Activated B cell treated with CpG ODN at 0.5 μM for 24 hours (primary cell): ENCODE measurements around the gene RTN3. TPM values are rescaled to one million over a fixed set of nuclear protein-coding genes. Genes with fewer than 3 reads are reported as not detected.

Source experiments
- ATAC-seq: fragments of 200-7000 bp; cut with Tn5 transposase; one replicate; pipeline ENCODE4 v1.10.0; 2021; ENCODE audit warnings: low read depth, mild to moderate bottlenecking, moderate library complexity
- CTCF ChIA-PET: fragments of 350-600 bp; sonication (Branson Sonifier 250); formaldehyde crosslinking; loops from one replicate; lab custom pipeline; 2021; ENCODE audit warnings: antibody characterized with exemption; lab: Charles Lee
- POLR2A ChIA-PET: fragments of 350-600 bp; sonication (Branson Sonifier 250); formaldehyde crosslinking; loops from one replicate; lab custom pipeline; 2021; ENCODE audit warnings: antibody characterized with exemption; lab: Charles Lee
- DNase-seq: peaks from one replicate; pipeline ENCODE4 v3.0.0; 2022
- H3K27ac Mint-ChIP-seq: one replicate; pipeline ENCODE4 v1.8.0; 2020; ENCODE audit warnings: mixed read lengths
- H3K27me3 Mint-ChIP-seq: one replicate; pipeline ENCODE4 v1.8.0; 2021; ENCODE audit warnings: mixed read lengths
- H3K36me3 Mint-ChIP-seq: one replicate; pipeline ENCODE4 v1.8.0; 2021; ENCODE audit warnings: low read depth, mixed read lengths
- H3K4me1 Mint-ChIP-seq: one replicate; pipeline ENCODE4 v1.8.0; 2021; ENCODE audit warnings: mixed read lengths
- H3K4me3 Mint-ChIP-seq: one replicate; pipeline ENCODE4 v1.8.0; 2020; ENCODE audit warnings: mild to moderate bottlenecking, mixed read lengths
- H3K9me3 Mint-ChIP-seq: one replicate; pipeline ENCODE4 v1.8.0; 2020; ENCODE audit warnings: mixed read lengths
- CTCF ChIP-seq: fragments of 200-600 bp; IDR thresholded peaks from one replicate; pipeline ENCODE4 v1.8.0; 2022; ENCODE audit warnings: antibody characterized with exemption, mild to moderate bottlenecking
- intact Hi-C: fragments of 100-400 bp; cut with micrococcal nuclease; formaldehyde crosslinking; loops from one replicate; pipeline ENCODE4 v1.15.1; 2024
- total RNA-seq: library from RNA; stranded (reverse); gene quantifications from 2 replicates; pipeline ENCODE4 v1.2.3, GENCODE V29; 2022

Gene RTN3
- total RNA-seq, 1 donor from 2014 or later = 18.5 TPM

- H3K27ac Mint-ChIP-seq = no peak overlapping the region
- H3K4me1 Mint-ChIP-seq = no peaks in the 10 kb centered on the region
- no peak overlapping the region for H3K4me3 Mint-ChIP-seq
- ChIA-PET CTCF (no interaction called here), POLR2A (no interaction called here)
- no peak for ATAC-seq
- H3K27me3 Mint-ChIP-seq = no peaks in the 10 kb centered on the region
- no peaks in the 10 kb centered on the region for H3K9me3 Mint-ChIP-seq
- no peak for DNase-seq
- intact Hi-C loops = no loop called here
- TF ChIP-seq CTCF = no peak
- H3K36me3 Mint-ChIP-seq = peaks cover 71% of the 10 kb centered on the region
These were observed 38.1 kb upstream of the RTN3 start for GRCh38 chr11:63643205-63643604.

GRCh38 chr11:63652671-63653070 is 28.6 kb upstream of the RTN3 start:
- no peak for ATAC-seq
- H3K27ac Mint-ChIP-seq = no peak overlapping the region
- no peak for TF ChIP-seq CTCF
- H3K4me1 Mint-ChIP-seq = no peaks in the 10 kb centered on the region
- no peak for DNase-seq
- H3K9me3 Mint-ChIP-seq = no peaks in the 10 kb centered on the region
- no peaks in the 10 kb centered on the region for H3K27me3 Mint-ChIP-seq
- CTCF ChIA-PET = no interaction called here
- H3K4me3 Mint-ChIP-seq = no peak overlapping the region
- intact Hi-C loops = no loop called here
- POLR2A ChIA-PET = no interaction called here
- peaks cover 51% of the 10 kb centered on the region for H3K36me3 Mint-ChIP-seq

GRCh38 chr11:63660972-63661371 is 20.3 kb upstream of the RTN3 start:
- DNase-seq = no peak
- H3K27me3 Mint-ChIP-seq = no peaks in the 10 kb centered on the region
- H3K4me1 Mint-ChIP-seq = peaks cover 23% of the 10 kb centered on the region
- H3K4me3 Mint-ChIP-seq = no peak overlapping the region
- ATAC-seq = no peak
- TF ChIP-seq CTCF = no peak
- H3K9me3 Mint-ChIP-seq = no peaks in the 10 kb centered on the region
- CTCF ChIA-PET = interaction anchor here (1.0 kb wide), 1 partner anchor 22 kb away, joined by 3 read pairs; no protein-coding TSS in a partner anchor
- POLR2A ChIA-PET = no interaction called here
- H3K27ac Mint-ChIP-seq = no peak overlapping the region
- peaks cover 20% of the 10 kb centered on the region for H3K36me3 Mint-ChIP-seq
- intact Hi-C loops = no loop called here

- ChIA-PET CTCF (no interaction called here), POLR2A (no interaction called here)
- ATAC-seq (no peak), DNase-seq (no peak)
- H3K27ac Mint-ChIP-seq = no peak overlapping the region
- H3K27me3 Mint-ChIP-seq = no peaks in the 10 kb centered on the region
- H3K9me3 Mint-ChIP-seq = no peaks in the 10 kb centered on the region
- no peak overlapping the region for H3K4me3 Mint-ChIP-seq
- intact Hi-C loops = no loop called here
- H3K36me3 Mint-ChIP-seq = peaks cover 11% of the 10 kb centered on the region
- H3K4me1 Mint-ChIP-seq = peaks cover 31% of the 10 kb centered on the region
- TF ChIP-seq CTCF = no peak
These were observed 17.5 kb upstream of the RTN3 start for GRCh38 chr11:63663809-63664208.

- ATAC-seq (no peak), DNase-seq (no peak)
- H3K4me3 Mint-ChIP-seq = no peak overlapping the region
- TF ChIP-seq CTCF = no peak
- no peak overlapping the region for H3K27ac Mint-ChIP-seq
- H3K36me3 Mint-ChIP-seq = peaks cover 10% of the 10 kb centered on the region
- intact Hi-C loops = no loop called here
- no peaks in the 10 kb centered on the region for H3K9me3 Mint-ChIP-seq
- no peaks in the 10 kb centered on the region for H3K27me3 Mint-ChIP-seq
- POLR2A ChIA-PET = interaction anchor here (0.6 kb wide), 1 partner anchor 33 kb away, joined by 3 read pairs; no protein-coding TSS in a partner anchor
- peaks cover 32% of the 10 kb centered on the region for H3K4me1 Mint-ChIP-seq
- CTCF ChIA-PET = no interaction called here
These were observed 14.4 kb upstream of the RTN3 start for GRCh38 chr11:63666874-63667273.
